Peyer's patch (tissue), 4 donors: ENCODE results near the gene CMTR1. TPM values are rescaled to one million over a fixed set of nuclear protein-coding genes. Genes with fewer than 3 reads are reported as not detected.
A peak's percentile ranks its signal among the peaks of the same experiment; 100 is the strongest.

Source experiments
- DNase-seq, 3 donors: peaks; one replicate each; pipeline ENCODE4 v3.0.0-alpha.2; 2017 to 2019
- H3K27ac ChIP-seq, 4 donors: fragments of 200-600 bp; sonication (generic); one replicate each; pipeline ENCODE4 v1.5.1; 2016 to 2019
- H3K27me3 ChIP-seq, 2 donors: fragments of 200-600 bp; sonication (generic); one replicate each; pipeline ENCODE4 v1.5.1; 2019
- H3K36me3 ChIP-seq, 3 donors: fragments of 200-600 bp; sonication (generic); one replicate each; pipeline ENCODE4 v1.5.1; 2016 to 2019
- H3K4me1 ChIP-seq, 4 donors: fragments of 200-600 bp; sonication (generic); one replicate each; pipeline ENCODE4 v1.5.1; 2016 to 2019
- H3K4me3 ChIP-seq, 4 donors: fragments of 200-600 bp; sonication (generic); 1 replicate in 3 of 4; 2 replicates in 1 of 4; pipeline ENCODE4 v1.5.1; 2016 to 2019; ENCODE audit warnings: mild to moderate bottlenecking in 1 of 4
- H3K9me3 ChIP-seq, 4 donors: fragments of 200-600 bp; sonication (generic); one replicate each; pipeline ENCODE4 v1.5.1; 2016 to 2019; ENCODE audit warnings: mild to moderate bottlenecking in 1 of 4
- CTCF ChIP-seq, 6 experiments: fragments of 450-650 bp in 4 of 6; fragments of 200-600 bp in 2 of 6; sonication (generic) in 1 of 6; IDR thresholded peaks; one replicate each; pipeline ENCODE4 v1.5.1; 2017 to 2019; ENCODE audit warnings: antibody characterized with exemption in 6 of 6, mild to moderate bottlenecking in 3 of 6, moderate library complexity in 1 of 6
- POLR2A ChIP-seq, 2 donors: fragments of 450-650 bp; IDR thresholded peaks; one replicate each; pipeline ENCODE4 v1.5.1; 2017; ENCODE audit warnings: antibody characterized with exemption in 2 of 2, mild to moderate bottlenecking in 2 of 2, moderate library complexity in 2 of 2
- total RNA-seq, 4 donors: library from RNA; depleted of rRNA; stranded (reverse); fragments of >200 nt; gene quantifications; one replicate each; pipeline ENCODE4 v1.1.0, GENCODE V29; 2016

Gene CMTR1
- total RNA-seq, 4 donors from 2014 or later: 19.3 to 135 (median 41.7) TPM

- peak in 2 of 3 donors; percentile 54 to 77 for DNase-seq
- no peak for TF ChIP-seq POLR2A (IDR thresholded peaks at IDR 0.05)
- TF ChIP-seq CTCF (IDR thresholded peaks at IDR 0.05): no peak
- Histone ChIP-seq H3K36me3 (no peaks in the 10 kb centered on the region), H3K27me3 (no peaks in the 10 kb centered on the region), H3K4me1 (peaks cover 4 to 20% (median 10%) of the 10 kb centered on the region in 4 donors), H3K27ac (peak overlapping the region; percentile 63 to 84 (median 71)), H3K4me3 (peak overlapping the region in 2 of 4 donors; percentile 19 to 31), H3K9me3 (no peaks in the 10 kb centered on the region)
Measured at GRCh38 chr6:37517411-37517812, 84.4 kb downstream of the CMTR1 start.

- no peak for DNase-seq
- H3K4me3 ChIP-seq: no peak overlapping the region
- no peak overlapping the region for H3K27ac ChIP-seq
- no peaks in the 10 kb centered on the region for H3K9me3 ChIP-seq
- TF ChIP-seq POLR2A (IDR thresholded peaks at IDR 0.05) (no peak), CTCF (IDR thresholded peaks at IDR 0.05) (no peak)
- H3K27me3 ChIP-seq: no peaks in the 10 kb centered on the region
- H3K36me3 ChIP-seq: no peaks in the 10 kb centered on the region
- H3K4me1 ChIP-seq: peaks cover 4 to 20% (median 10%) of the 10 kb centered on the region in 4 donors
Measured at GRCh38 chr6:37518116-37518515, 85.1 kb downstream of the CMTR1 start.

GRCh38 chr6:37519461-37519860 lies 86.4 kb downstream of the CMTR1 start:
- TF ChIP-seq POLR2A (IDR thresholded peaks at IDR 0.05) (no peak), CTCF (IDR thresholded peaks at IDR 0.05) (no peak)
- Histone ChIP-seq H3K4me1 (peaks cover 4 to 20% (median 10%) of the 10 kb centered on the region in 4 donors), H3K27me3 (no peaks in the 10 kb centered on the region), H3K36me3 (no peaks in the 10 kb centered on the region), H3K27ac (no peak overlapping the region), H3K9me3 (no peaks in the 10 kb centered on the region), H3K4me3 (no peak overlapping the region)
- DNase-seq: no peak

GRCh38 chr6:37520926-37521325 lies 87.9 kb downstream of the CMTR1 start:
- Histone ChIP-seq H3K27ac (no peak overlapping the region), H3K36me3 (no peaks in the 10 kb centered on the region), H3K4me1 (peaks cover 4 to 10% (median 7%) of the 10 kb centered on the region in 4 donors), H3K4me3 (no peak overlapping the region), H3K9me3 (no peaks in the 10 kb centered on the region), H3K27me3 (no peaks in the 10 kb centered on the region)
- no peak for DNase-seq
- TF ChIP-seq POLR2A (IDR thresholded peaks at IDR 0.05) (no peak), CTCF (IDR thresholded peaks at IDR 0.05) (no peak)

GRCh38 chr6:37521674-37522073 lies 88.7 kb downstream of the CMTR1 start:
- Histone ChIP-seq H3K4me3 (no peak overlapping the region), H3K9me3 (no peaks in the 10 kb centered on the region), H3K27me3 (no peaks in the 10 kb centered on the region), H3K27ac (no peak overlapping the region), H3K4me1 (peaks cover 0 to 5% (median under 1%) of the 10 kb centered on the region in 4 donors), H3K36me3 (no peaks in the 10 kb centered on the region)
- no peak for TF ChIP-seq CTCF (IDR thresholded peaks at IDR 0.05)
- no peak for TF ChIP-seq POLR2A (IDR thresholded peaks at IDR 0.05)
- DNase-seq: no peak

GRCh38 chr6:37522836-37523235 lies 89.8 kb downstream of the CMTR1 start:
- H3K27me3 ChIP-seq: no peaks in the 10 kb centered on the region
- H3K36me3 ChIP-seq: no peaks in the 10 kb centered on the region
- DNase-seq: no peak
- H3K4me1 ChIP-seq: peaks cover 0 to 5% (median 0%) of the 10 kb centered on the region in 4 donors
- H3K4me3 ChIP-seq: no peak overlapping the region
- H3K9me3 ChIP-seq: no peaks in the 10 kb centered on the region
- no peak overlapping the region for H3K27ac ChIP-seq
- TF ChIP-seq CTCF (IDR thresholded peaks at IDR 0.05) (no peak), POLR2A (IDR thresholded peaks at IDR 0.05) (no peak)
